HG03103 (cell line): Measurements from ENCODE around the gene YTHDC2.

Source experiments
- ATAC-seq: cut with Tn5 transposase; IDR thresholded peaks from one replicate; pipeline ENCODE4 v1.9.1; 2021; ENCODE audit warnings: low read depth; ENCODE audit not compliant: unreplicated experiment

Gene YTHDC2

GRCh38 chr5:113513384-113514288 is at the start of gene YTHDC2:
YTHDC2 (plus strand) TSS chr5:113513694; CDS start chr5:113513896, 202 bp downstream.
- ATAC-seq: peak; percentile 94

- no peak for ATAC-seq
These were observed 39.3 kb upstream of the YTHDC2 start for GRCh38 chr5:113474100-113474728.

- no peak for ATAC-seq
These were observed 34.8 kb upstream of the YTHDC2 start for GRCh38 chr5:113478691-113479090.

- ATAC-seq: no peak
These were observed 33.3 kb upstream of the YTHDC2 start for GRCh38 chr5:113480243-113480642.

- ATAC-seq: no peak
These were observed 26.1 kb upstream of the YTHDC2 start for GRCh38 chr5:113487416-113487780.

GRCh38 chr5:113487781-113488644 is 25.5 kb upstream of the YTHDC2 start, which contains the start of gene MCC:
MCC (minus strand) TSS chr5:113488453.
- no peak for ATAC-seq

- no peak for ATAC-seq
These were observed 24.8 kb upstream of the YTHDC2 start for GRCh38 chr5:113488645-113489184.

- peak; percentile 44 for ATAC-seq
These were observed 24.2 kb upstream of the YTHDC2 start for GRCh38 chr5:113489299-113489698.

GRCh38 chr5:113490317-113490716 is 23.2 kb upstream of the YTHDC2 start:
- ATAC-seq: no peak

GRCh38 chr5:113491022-113491421 is 22.5 kb upstream of the YTHDC2 start:
- ATAC-seq: no peak

GRCh38 chr5:113493446-113493845 is 20.0 kb upstream of the YTHDC2 start:
- ATAC-seq: no peak

GRCh38 chr5:113495422-113495841 is 18.1 kb upstream of the YTHDC2 start:
- ATAC-seq: no peak

GRCh38 chr5:113502073-113502472 is 11.4 kb upstream of the YTHDC2 start:
- no peak for ATAC-seq

GRCh38 chr5:113503146-113503545 is 10.3 kb upstream of the YTHDC2 start:
- ATAC-seq: no peak

- no peak for ATAC-seq
These were observed 8.3 kb upstream of the YTHDC2 start for GRCh38 chr5:113505181-113505580.

GRCh38 chr5:113507601-113508000 is 5.9 kb upstream of the YTHDC2 start:
- no peak for ATAC-seq

GRCh38 chr5:113508756-113509155 is 4.7 kb upstream of the YTHDC2 start:
- no peak for ATAC-seq

- ATAC-seq: peak; percentile 23
These were observed 2.5 kb upstream of the YTHDC2 start for GRCh38 chr5:113510836-113511451.

- no peak for ATAC-seq
These were observed 1.2 kb upstream of the YTHDC2 start for GRCh38 chr5:113512341-113512740.

- ATAC-seq: no peak
These were observed 768 bp downstream of the YTHDC2 start for GRCh38 chr5:113514289-113514635.
